GM12878 (cell line): Measurements from ENCODE around the gene MRPL21. TPM values are rescaled to one million over a fixed set of nuclear protein-coding genes. Genes with fewer than 3 reads are reported as not detected.

ENCODE experiments used
- CBFB ChIP-seq: IDR thresholded peaks from 2 replicates; pipeline ENCODE4 v1.6.1; 2016; ENCODE audit warnings: antibody characterized with exemption, low read depth
- CREB1 ChIP-seq: IDR thresholded peaks from 2 replicates; pipeline ENCODE4 v1.6.1; 2012; ENCODE audit warnings: low read depth, mild to moderate bottlenecking, inconsistent platforms
- ELK1 ChIP-seq: IDR thresholded peaks from 2 replicates; pipeline ENCODE4 v1.6.1; 2012; ENCODE audit warnings: low read depth, low read length, improper control_type of control experiment
- IKZF2 ChIP-seq, 2 experiments: fragments of 450-650 bp; IDR thresholded peaks; 2 replicates each; pipeline ENCODE4 v1.6.1; 2017; ENCODE audit warnings: mild to moderate bottlenecking in 2 of 2, moderate library complexity in 2 of 2
- KLF5 ChIP-seq: fragments of 450-650 bp; IDR thresholded peaks from 2 replicates; pipeline ENCODE4 v1.6.1; 2014; ENCODE audit warnings: mild to moderate bottlenecking; ENCODE audit not compliant: partially characterized antibody
- MYC ChIP-seq: IDR thresholded peaks from 2 replicates; pipeline ENCODE4 v1.6.1; 2011; ENCODE audit warnings: mild to moderate bottlenecking, low read length, moderate library complexity, inconsistent platforms; ENCODE audit not compliant: insufficient read depth, insufficient replicate concordance, insufficient read length, severe bottlenecking
- NR2C1 ChIP-seq: fragments of 450-650 bp; IDR thresholded peaks from 2 replicates; pipeline ENCODE4 v1.6.1; 2017; ENCODE audit warnings: antibody characterized with exemption, mild to moderate bottlenecking, moderate library complexity
- PAX8 ChIP-seq: fragments of 450-650 bp; IDR thresholded peaks from 2 replicates; pipeline ENCODE4 v1.6.1; 2017; ENCODE audit warnings: mild to moderate bottlenecking, moderate library complexity
- SIN3A ChIP-seq: IDR thresholded peaks from 2 replicates; pipeline ENCODE4 v1.6.1; 2012; ENCODE audit warnings: low read depth, low read length, improper control_type of control experiment
- SMARCA5 ChIP-seq: fragments of 450-650 bp; IDR thresholded peaks from 2 replicates; pipeline ENCODE4 v1.6.1; 2017; ENCODE audit warnings: mild to moderate bottlenecking
- SMC3 ChIP-seq: IDR thresholded peaks from 2 replicates; pipeline ENCODE4 v1.6.1; 2011; ENCODE audit warnings: low read length, improper control_type of control experiment, borderline replicate concordance
- polyA plus RNA-seq, 11 experiments: library from polyadenylated mRNA; depleted of rRNA in 4 of 11; unstranded in 6 of 11; stranded (reverse) in 5 of 11; fragments of >200 nt; fragmentation: Nextera tagmentation in 4 of 11; fragmentation: Illumina TruSeq in 1 of 11; extraction: Ambion mirVana in 4 of 11; extraction: Trizol in 1 of 11; gene quantifications; 1 replicate in 1 of 11; 2 replicates in 10 of 11; pipeline versions ENCODE4 v1.2.1 to v1.2.3, GENCODE V29; 2011 to 2016; ENCODE audit warnings: inconsistent platforms in 2 of 11, missing spikeins in 2 of 11, low read depth in 1 of 11
- total RNA-seq, 4 experiments: library from RNA; depleted of rRNA in 3 of 4; stranded (reverse); fragments of >200 nt in 3 of 4; fragmentation: Illumina TruSeq in 1 of 4; extraction: Trizol in 1 of 4; gene quantifications; 2 replicates each; pipeline versions ENCODE4 v1.2.1 to v1.2.3, GENCODE V29; 2013 to 2021
- TF ChIP-seq, protein P1 (sequence below): IDR thresholded peaks from 2 replicates; pipeline ENCODE4 v1.6.1; 2011; ENCODE audit warnings: low read depth, low read length, improper control_type of control experiment, borderline replicate concordance
- TF ChIP-seq, protein P2 (sequence below): IDR thresholded peaks from 2 replicates; pipeline ENCODE4 v1.6.1; 2011; ENCODE audit warnings: borderline replicate concordance, low read depth, mild to moderate bottlenecking, moderate library complexity, mixed read lengths, low read length; ENCODE audit not compliant: insufficient read depth; ENCODE audit errors: extremely low read length
- TF ChIP-seq, protein P3 (sequence below): fragments of 450-650 bp; IDR thresholded peaks from 2 replicates; pipeline ENCODE4 v1.6.1; 2016; ENCODE audit warnings: mild to moderate bottlenecking

Gene MRPL21
- total and polyA plus RNA-seq, 10 of the 15 experiments (the other 5 are each of a cell fraction or from before 2014, with no cell fraction given) = 86.6 to 283 (median 130) TPM

- TF ChIP-seq, protein P1, sequence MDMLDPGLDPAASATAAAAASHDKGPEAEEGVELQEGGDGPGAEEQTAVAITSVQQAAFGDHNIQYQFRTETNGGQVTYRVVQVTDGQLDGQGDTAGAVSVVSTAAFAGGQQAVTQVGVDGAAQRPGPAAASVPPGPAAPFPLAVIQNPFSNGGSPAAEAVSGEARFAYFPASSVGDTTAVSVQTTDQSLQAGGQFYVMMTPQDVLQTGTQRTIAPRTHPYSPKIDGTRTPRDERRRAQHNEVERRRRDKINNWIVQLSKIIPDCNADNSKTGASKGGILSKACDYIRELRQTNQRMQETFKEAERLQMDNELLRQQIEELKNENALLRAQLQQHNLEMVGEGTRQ = no peak
- TF ChIP-seq MYC (peak; percentile 83), PAX8 (no peak), IKZF2 (IDR thresholded peaks at IDR 0.05) (peak; percentile 32 to 53; a peak in 2 of 4 replicates), SMC3 (peak; percentile 3; the same call in 1 of the 2 replicates), SIN3A (peak; percentile 89), KLF5 (peak; percentile 86), NR2C1 (peak; percentile 76), CREB1 (peak; percentile 98), CBFB (peak; percentile 87), SMARCA5 (peak; percentile 94), ELK1 (peak; percentile 87)
- TF ChIP-seq, protein P2, sequence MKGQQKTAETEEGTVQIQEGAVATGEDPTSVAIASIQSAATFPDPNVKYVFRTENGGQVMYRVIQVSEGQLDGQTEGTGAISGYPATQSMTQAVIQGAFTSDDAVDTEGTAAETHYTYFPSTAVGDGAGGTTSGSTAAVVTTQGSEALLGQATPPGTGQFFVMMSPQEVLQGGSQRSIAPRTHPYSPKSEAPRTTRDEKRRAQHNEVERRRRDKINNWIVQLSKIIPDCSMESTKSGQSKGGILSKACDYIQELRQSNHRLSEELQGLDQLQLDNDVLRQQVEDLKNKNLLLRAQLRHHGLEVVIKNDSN = peak; percentile 52
- TF ChIP-seq, protein P3, sequence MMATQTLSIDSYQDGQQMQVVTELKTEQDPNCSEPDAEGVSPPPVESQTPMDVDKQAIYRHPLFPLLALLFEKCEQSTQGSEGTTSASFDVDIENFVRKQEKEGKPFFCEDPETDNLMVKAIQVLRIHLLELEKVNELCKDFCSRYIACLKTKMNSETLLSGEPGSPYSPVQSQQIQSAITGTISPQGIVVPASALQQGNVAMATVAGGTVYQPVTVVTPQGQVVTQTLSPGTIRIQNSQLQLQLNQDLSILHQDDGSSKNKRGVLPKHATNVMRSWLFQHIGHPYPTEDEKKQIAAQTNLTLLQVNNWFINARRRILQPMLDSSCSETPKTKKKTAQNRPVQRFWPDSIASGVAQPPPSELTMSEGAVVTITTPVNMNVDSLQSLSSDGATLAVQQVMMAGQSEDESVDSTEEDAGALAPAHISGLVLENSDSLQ = peak; percentile 77
Measured at GRCh38 chr11:68903288-68904247, at the start of gene MRPL21, which contains the start of gene IGHMBP2 (continued).
